H1 (cell line): ENCODE measurements around the gene TIMM8B.

Source experiments
- ATF3 ChIP-seq: IDR thresholded peaks from 2 replicates; pipeline ENCODE4 v1.6.1; 2011; ENCODE audit warnings: low read depth, mild to moderate bottlenecking, low read length; ENCODE audit not compliant: insufficient read depth
- BRCA1 ChIP-seq: IDR thresholded peaks from 2 replicates; pipeline ENCODE4 v1.6.1; 2012; ENCODE audit warnings: low read depth, low read length, improper control_type of control experiment
- EZH2 ChIP-seq: fragments of 200-600 bp; sonication (generic); IDR thresholded peaks from 2 replicates; pipeline ENCODE4 v1.7.1; 2012; ENCODE audit warnings: low read depth, mild to moderate bottlenecking, moderate library complexity, low read length, inconsistent platforms; ENCODE audit not compliant: severe bottlenecking
- GABPA ChIP-seq: IDR thresholded peaks from 2 replicates; pipeline ENCODE4 v1.6.1; 2011; ENCODE audit warnings: mild to moderate bottlenecking, low read length, moderate library complexity, borderline replicate concordance; ENCODE audit not compliant: insufficient read depth
- MAX ChIP-seq: IDR thresholded peaks from 2 replicates; pipeline ENCODE4 v1.6.1; 2012; ENCODE audit warnings: inconsistent platforms
- POLR2A ChIP-seq, 2 experiments: IDR thresholded peaks; 1 replicate in 1 of 2; 2 replicates in 1 of 2; pipeline ENCODE4 v1.6.1; 2011; ENCODE audit warnings: low read depth in 2 of 2, low read length in 2 of 2, mild to moderate bottlenecking in 2 of 2; ENCODE audit errors: control extremely low read depth in 1 of 2
- POLR2AphosphoS5 ChIP-seq: IDR thresholded peaks from 2 replicates; pipeline ENCODE4 v1.6.1; 2011; ENCODE audit warnings: low read depth, low read length
- RFX5 ChIP-seq: IDR thresholded peaks from 2 replicates; pipeline ENCODE4 v1.6.1; 2011; ENCODE audit warnings: low read depth, low read length, improper control_type of control experiment, borderline replicate concordance
- SP1 ChIP-seq: IDR thresholded peaks from 2 replicates; pipeline ENCODE4 v1.6.1; 2011; ENCODE audit warnings: low read depth, low read length
- SP2 ChIP-seq: IDR thresholded peaks from 2 replicates; pipeline ENCODE4 v1.6.1; 2012; ENCODE audit warnings: mild to moderate bottlenecking, low read length, inconsistent platforms
- TAF1 ChIP-seq: IDR thresholded peaks from 2 replicates; pipeline ENCODE4 v1.6.1; 2011; ENCODE audit warnings: mild to moderate bottlenecking, low read depth, low read length
- YY1 ChIP-seq: IDR thresholded peaks from 2 replicates; pipeline ENCODE4 v1.6.1; 2011; ENCODE audit warnings: low read depth, mild to moderate bottlenecking, low read length
- TF ChIP-seq, protein P1 (sequence below), 3 experiments: IDR thresholded peaks; 1 replicate in 2 of 3; 2 replicates in 1 of 3; pipeline versions ENCODE4 v1.5.1 to v1.6.1; 2011; ENCODE audit warnings: low read length in 3 of 3, mild to moderate bottlenecking in 3 of 3, inconsistent platforms in 2 of 3, low read depth in 1 of 3, moderate library complexity in 1 of 3; ENCODE audit not compliant: insufficient read depth in 1 of 3; ENCODE audit errors: control extremely low read depth in 1 of 3

DNA sequence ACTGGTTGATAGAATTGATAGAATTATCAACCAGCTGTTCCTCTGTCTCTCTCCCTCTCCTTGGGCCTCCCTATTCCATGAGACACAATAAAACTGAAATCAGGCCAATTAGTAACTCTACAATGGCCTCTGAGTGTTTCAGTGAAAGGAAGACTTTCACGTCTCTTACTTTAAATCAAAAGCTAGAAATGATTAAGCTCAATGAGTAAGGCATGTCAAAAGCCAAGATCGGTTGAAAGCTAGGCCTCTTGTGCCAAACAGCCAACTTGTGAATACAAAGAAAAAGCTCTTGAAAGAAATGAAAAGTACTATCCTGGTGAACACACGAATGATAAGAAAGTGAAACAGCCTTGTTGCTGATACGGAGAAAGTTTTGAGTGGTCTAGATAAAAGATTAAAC, 29.4 kb downstream of the TIMM8B start:
- TF ChIP-seq MAX (no peak), GABPA (no peak), TAF1 (no peak), ATF3 (no peak), SP1 (no peak), YY1 (no peak), POLR2A (IDR thresholded peaks at IDR 0.05; ENCODE audit: control extremely low read depth in 1 of 2, low read depth in 2 of 2, low read length in 2 of 2) (no peak), SP2 (no peak), POLR2AphosphoS5 (no peak), BRCA1 (no peak), RFX5 (no peak), EZH2 (no peak)
- TF ChIP-seq, protein P1, sequence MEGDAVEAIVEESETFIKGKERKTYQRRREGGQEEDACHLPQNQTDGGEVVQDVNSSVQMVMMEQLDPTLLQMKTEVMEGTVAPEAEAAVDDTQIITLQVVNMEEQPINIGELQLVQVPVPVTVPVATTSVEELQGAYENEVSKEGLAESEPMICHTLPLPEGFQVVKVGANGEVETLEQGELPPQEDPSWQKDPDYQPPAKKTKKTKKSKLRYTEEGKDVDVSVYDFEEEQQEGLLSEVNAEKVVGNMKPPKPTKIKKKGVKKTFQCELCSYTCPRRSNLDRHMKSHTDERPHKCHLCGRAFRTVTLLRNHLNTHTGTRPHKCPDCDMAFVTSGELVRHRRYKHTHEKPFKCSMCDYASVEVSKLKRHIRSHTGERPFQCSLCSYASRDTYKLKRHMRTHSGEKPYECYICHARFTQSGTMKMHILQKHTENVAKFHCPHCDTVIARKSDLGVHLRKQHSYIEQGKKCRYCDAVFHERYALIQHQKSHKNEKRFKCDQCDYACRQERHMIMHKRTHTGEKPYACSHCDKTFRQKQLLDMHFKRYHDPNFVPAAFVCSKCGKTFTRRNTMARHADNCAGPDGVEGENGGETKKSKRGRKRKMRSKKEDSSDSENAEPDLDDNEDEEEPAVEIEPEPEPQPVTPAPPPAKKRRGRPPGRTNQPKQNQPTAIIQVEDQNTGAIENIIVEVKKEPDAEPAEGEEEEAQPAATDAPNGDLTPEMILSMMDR (IDR thresholded peaks at IDR 0.05; ENCODE audit: control extremely low read depth in 1 of 3, insufficient read depth in 1 of 3, low read depth in 1 of 3, low read length in 3 of 3) = no peak
